Neutrophil (primary cell): ENCODE results near the gene RAI1.

ENCODE experiments used
- H3K27ac ChIP-seq: fragments of 200-600 bp; sonication (generic); 2 replicates; pipeline ENCODE4 v1.5.1; 2016; ENCODE audit warnings: mild to moderate bottlenecking, moderate library complexity
- H3K27me3 ChIP-seq: fragments of 200-600 bp; sonication (generic); 2 replicates; pipeline ENCODE4 v1.6.0; 2016; ENCODE audit warnings: mild to moderate bottlenecking
- H3K36me3 ChIP-seq: fragments of 200-600 bp; sonication (generic); 2 replicates; pipeline ENCODE4 v1.5.1; 2017
- H3K4me1 ChIP-seq, 2 experiments: fragments of 200-600 bp in 1 of 2; sonication (generic) in 1 of 2; 1 replicate in 1 of 2; 2 replicates in 1 of 2; pipeline versions ENCODE4 v1.5.1 to v1.6.1; 2013 to 2016; ENCODE audit warnings: low read depth in 1 of 2, low read length in 1 of 2, mild to moderate bottlenecking in 1 of 2, moderate library complexity in 1 of 2; ENCODE audit not compliant: control insufficient read depth in 1 of 2, insufficient read depth in 1 of 2
- H3K4me3 ChIP-seq, 2 experiments: fragments of 200-600 bp in 1 of 2; sonication (generic) in 1 of 2; 1 replicate in 1 of 2; 2 replicates in 1 of 2; pipeline ENCODE4 v1.5.1; 2013 to 2016; ENCODE audit warnings: low read depth in 1 of 2, low read length in 1 of 2, mild to moderate bottlenecking in 1 of 2, moderate library complexity in 1 of 2
- H3K9me3 ChIP-seq: fragments of 200-600 bp; sonication (generic); 2 replicates; pipeline ENCODE4 v1.5.1; 2016
- CTCF ChIP-seq: fragments of 200-600 bp; sonication (generic); IDR thresholded peaks from 2 replicates; pipeline ENCODE4 v1.5.1; 2016; ENCODE audit warnings: antibody characterized with exemption

Gene RAI1

GRCh38 chr17:17787568-17787967 lies 106.3 kb downstream of the RAI1 start:
- no peak overlapping the region for H3K27ac ChIP-seq
- H3K4me1 ChIP-seq: peaks cover 16% of the 10 kb centered on the region in 2 experiments
- no peak overlapping the region for H3K4me3 ChIP-seq
- no peak for TF ChIP-seq CTCF
- peaks cover 50% of the 10 kb centered on the region for H3K27me3 ChIP-seq
- no peaks in the 10 kb centered on the region for H3K9me3 ChIP-seq
- H3K36me3 ChIP-seq: no peaks in the 10 kb centered on the region

GRCh38 chr17:17788967-17789366 lies 107.7 kb downstream of the RAI1 start:
- Histone ChIP-seq H3K4me3 (no peak overlapping the region), H3K27me3 (peaks cover 41% of the 10 kb centered on the region), H3K4me1 (peaks cover 2% of the 10 kb centered on the region in 2 experiments), H3K9me3 (no peaks in the 10 kb centered on the region), H3K36me3 (peaks cover 12% of the 10 kb centered on the region), H3K27ac (no peak overlapping the region)
- TF ChIP-seq CTCF: no peak

GRCh38 chr17:17789410-17789809 lies 108.2 kb downstream of the RAI1 start:
- peaks cover 17% of the 10 kb centered on the region for H3K36me3 ChIP-seq
- H3K4me3 ChIP-seq: no peak overlapping the region
- H3K4me1 ChIP-seq: no peaks in the 10 kb centered on the region
- no peak overlapping the region for H3K27ac ChIP-seq
- H3K9me3 ChIP-seq: no peaks in the 10 kb centered on the region
- no peak for TF ChIP-seq CTCF
- peaks cover 37% of the 10 kb centered on the region for H3K27me3 ChIP-seq

GRCh38 chr17:17789828-17790636 lies 108.8 kb downstream of the RAI1 start:
- Histone ChIP-seq H3K27ac (no peak overlapping the region), H3K4me3 (no peak overlapping the region), H3K36me3 (peaks cover 23% of the 10 kb centered on the region), H3K27me3 (peaks cover 30% of the 10 kb centered on the region), H3K9me3 (no peaks in the 10 kb centered on the region), H3K4me1 (no peaks in the 10 kb centered on the region)
- TF ChIP-seq CTCF: no peak

GRCh38 chr17:17790637-17791464 lies 109.6 kb downstream of the RAI1 start:
- peaks cover 22% of the 10 kb centered on the region for H3K27me3 ChIP-seq
- H3K9me3 ChIP-seq: no peaks in the 10 kb centered on the region
- H3K4me3 ChIP-seq: no peak overlapping the region
- no peak overlapping the region for H3K27ac ChIP-seq
- no peak for TF ChIP-seq CTCF
- H3K36me3 ChIP-seq: peaks cover 30% of the 10 kb centered on the region
- H3K4me1 ChIP-seq: no peaks in the 10 kb centered on the region
